BE2C (cell line): Measurements from ENCODE around the gene OARD1.

Source experiments
- DNase-seq: peaks from one replicate; pipeline ENCODE4 v3.0.0-alpha.2; 2020
- H3K27me3 ChIP-seq: fragments of 250-450 bp; sonication (Bioruptor Pico); 2 replicates; pipeline ENCODE4 v1.5.1; 2020; ENCODE audit warnings: mild to moderate bottlenecking
- H3K36me3 ChIP-seq: fragments of 250-450 bp; sonication (Bioruptor Pico); 2 replicates; pipeline ENCODE4 v1.5.1; 2020; ENCODE audit warnings: mild to moderate bottlenecking
- H3K4me1 ChIP-seq: fragments of 250-450 bp; sonication (Bioruptor Pico); 2 replicates; pipeline ENCODE4 v1.5.1; 2020
- H3K4me3 ChIP-seq: 2 replicates; pipeline ENCODE4 v1.5.1; 2011; ENCODE audit warnings: low read depth, low read length
- H3K9me3 ChIP-seq: fragments of 250-450 bp; sonication (Bioruptor Pico); 2 replicates; pipeline ENCODE4 v1.5.1; 2020
- CTCF ChIP-seq: IDR thresholded peaks from 2 replicates; pipeline ENCODE4 v1.5.1; 2012; ENCODE audit warnings: mild to moderate bottlenecking, low read depth, low read length

Gene OARD1

GRCh38 chr6:41090841-41091761 lies 18.9 kb upstream of the OARD1 start:
- H3K27me3 ChIP-seq, result no peaks in the 10 kb centered on the region
- no peaks in the 10 kb centered on the region; the same call in 1 of the 2 replicates for H3K4me1 ChIP-seq
- H3K4me3 ChIP-seq, result no peak overlapping the region
- DNase-seq, result no peak
- peaks cover 87% of the 10 kb centered on the region for H3K36me3 ChIP-seq
- no peak for TF ChIP-seq CTCF
- H3K9me3 ChIP-seq, result no peaks in the 10 kb centered on the region

GRCh38 chr6:41088451-41088850 lies 16.3 kb upstream of the OARD1 start:
- no peaks in the 10 kb centered on the region for H3K27me3 ChIP-seq
- no peak for TF ChIP-seq CTCF
- H3K4me1 ChIP-seq, result no peaks in the 10 kb centered on the region; the same call in 1 of the 2 replicates
- peaks cover 86% of the 10 kb centered on the region for H3K36me3 ChIP-seq
- DNase-seq, result no peak
- no peak overlapping the region for H3K4me3 ChIP-seq
- H3K9me3 ChIP-seq, result no peaks in the 10 kb centered on the region

- TF ChIP-seq CTCF, result no peak
- Histone ChIP-seq H3K4me3 (no peak overlapping the region), H3K27me3 (no peaks in the 10 kb centered on the region), H3K4me1 (no peaks in the 10 kb centered on the region), H3K36me3 (peaks cover 73% of the 10 kb centered on the region), H3K9me3 (no peaks in the 10 kb centered on the region)
- DNase-seq, result no peak
These were observed 13.0 kb upstream of the OARD1 start for GRCh38 chr6:41085182-41085581.

- peaks cover 74% of the 10 kb centered on the region for H3K36me3 ChIP-seq
- H3K4me3 ChIP-seq, result no peak overlapping the region
- no peak for DNase-seq
These were observed 10.9 kb upstream of the OARD1 start for GRCh38 chr6:41083072-41083471.

GRCh38 chr6:41080621-41081020 lies 8.5 kb upstream of the OARD1 start:
- DNase-seq, result no peak
- Histone ChIP-seq H3K27me3 (no peaks in the 10 kb centered on the region), H3K4me3 (no peak overlapping the region), H3K4me1 (no peaks in the 10 kb centered on the region), H3K36me3 (peaks cover 54% of the 10 kb centered on the region), H3K9me3 (no peaks in the 10 kb centered on the region)
- no peak for TF ChIP-seq CTCF

More at GRCh38 chr6:41083072-41083471, 10.9 kb upstream of the OARD1 start:
- H3K9me3 ChIP-seq, result no peaks in the 10 kb centered on the region
- no peaks in the 10 kb centered on the region for H3K4me1 ChIP-seq
- H3K27me3 ChIP-seq, result no peaks in the 10 kb centered on the region
- TF ChIP-seq CTCF, result no peak

GRCh38 chr6:41079080-41079479 lies 6.9 kb upstream of the OARD1 start:
- Histone ChIP-seq H3K4me3 (no peak overlapping the region), H3K9me3 (no peaks in the 10 kb centered on the region), H3K4me1 (no peaks in the 10 kb centered on the region; the same call in none of the 2 replicates), H3K27me3 (no peaks in the 10 kb centered on the region), H3K36me3 (peaks cover 39% of the 10 kb centered on the region)
- no peak for DNase-seq
- TF ChIP-seq CTCF, result no peak
